Adrenal gland (tissue), 12 donors: ENCODE data around the gene MYBBP1A. TPM values are rescaled to one million over a fixed set of nuclear protein-coding genes. Genes with fewer than 3 reads are reported as not detected.

ENCODE experiments used
- DNase-seq, 7 donors: peaks; one replicate each; pipeline ENCODE4 v3.0.0-alpha.2; 2019 to 2020
- H3K27ac ChIP-seq, 5 donors: fragments of 200-600 bp; sonication (generic) in 4 of 5; 1 replicate in 3 of 5; 2 replicates in 2 of 5; pipeline versions ENCODE4 v1.5.1 to v1.8.0; 2016 to 2020; ENCODE audit warnings: mild to moderate bottlenecking in 1 of 5
- H3K27me3 ChIP-seq: fragments of 200-600 bp; 2 replicates; pipeline ENCODE4 v1.8.0; 2021
- H3K36me3 ChIP-seq, 2 donors: fragments of 200-600 bp; replicated peaks in 1 of 2; 1 replicate in 1 of 2; 2 replicates in 1 of 2; pipeline versions ENCODE4 v1.5.1 to v1.8.0; 2018 to 2022
- H3K4me1 ChIP-seq, 2 donors: fragments of 200-600 bp; replicated peaks in 1 of 2; 1 replicate in 1 of 2; 2 replicates in 1 of 2; pipeline versions ENCODE4 v1.5.1 to v1.8.0; 2018 to 2021
- H3K4me3 ChIP-seq, 4 donors: fragments of 200-600 bp; sonication (generic) in 3 of 4; one replicate each; pipeline ENCODE4 v1.5.1; 2016 to 2018
- H3K9me3 ChIP-seq, 3 donors: fragments of 200-600 bp; sonication (generic) in 1 of 3; replicated peaks in 1 of 3; 1 replicate in 2 of 3; 2 replicates in 1 of 3; pipeline versions ENCODE4 v1.5.1 to v1.8.0; 2016 to 2021
- CTCF ChIP-seq, 6 experiments: fragments of 450-650 bp in 4 of 6; fragments of 200-600 bp in 2 of 6; sonication (generic) in 1 of 6; IDR thresholded peaks; 1 replicate in 5 of 6; 2 replicates in 1 of 6; pipeline versions ENCODE4 v1.5.1 to v1.8.0; 2016 to 2021; ENCODE audit warnings: antibody characterized with exemption in 6 of 6, mild to moderate bottlenecking in 2 of 6, moderate library complexity in 1 of 6
- POLR2A ChIP-seq, 2 donors: fragments of 450-650 bp; IDR thresholded peaks; one replicate each; pipeline ENCODE4 v1.6.1; 2017; ENCODE audit warnings: antibody characterized with exemption in 2 of 2, mild to moderate bottlenecking in 2 of 2, moderate library complexity in 1 of 2
- WGBS, 4 donors: extraction: QIAGEN DNeasy Blood & Tissue Kit in 2 of 4; methylation state at CpG; one replicate each; pipeline versions ENCODE4 v1.1.5 to v1.1.7; 2013 to 2017; 5-methylcytosine and 5-hydroxymethylcytosine counted together
- intact Hi-C, 2 donors: fragments of 100-400 bp; cut with DNase I; formaldehyde crosslinking; loops; one replicate each; pipeline versions ENCODE4 v1.14.1 to v1.15.0; 2022 to 2023
- polyA plus RNA-seq, 3 donors: library from polyadenylated mRNA; stranded (reverse); fragments of 200-250 nt in 2 of 3; fragments of 350-450 nt in 1 of 3; fragmentation: Illumina TruSeq in 1 of 3; extraction: RNeasy Lipid Tissue Mini Kit (QIAGEN cat#74804) in 1 of 3; gene quantifications; one replicate each; pipeline ENCODE4 v1.2.3, GENCODE V29; 2013 to 2014
- total RNA-seq, 9 donors: library from RNA; depleted of rRNA in 4 of 9; stranded (reverse); fragments of >200 nt in 4 of 9; fragments of 120-200 nt in 1 of 9; fragmentation: NEBNext Ultra II Directional in 1 of 9; extraction: Animal tissue kit (Norgen Biotek cat#: 25700) in 1 of 9; gene quantifications; one replicate each; pipeline versions ENCODE4 v1.1.0 to v1.2.4, GENCODE V29; 2013 to 2023
- donor health status: healthy with polysubstance abuse.
- donor health status: Bipolar disorder and iron deficiency.
- donor health status: DM: yes; HTN: yes; CAD: no.
- donor health status: DM: no; HTN: no; CAD: no.
- donor health status: DM: no; HTN: no; CAD: no.
- donor health status: DM: yes; HTN: yes; CAD: no.

Gene MYBBP1A
- total and polyA plus RNA-seq, 12 donors: 17.9 to 65.5 (median 42.4) TPM

GRCh38 chr17:4594406-4594805, 39.2 kb upstream of the MYBBP1A start:
- Histone ChIP-seq H3K36me3 (no peaks in the 10 kb centered on the region), H3K27ac (no peak overlapping the region), H3K27me3 (no peaks in the 10 kb centered on the region), H3K4me1 (peaks cover 0 to 1% of the 10 kb centered on the region in 2 donors), H3K9me3 (no peaks in the 10 kb centered on the region), H3K4me3 (no peak overlapping the region)
- WGBS, 4 donors: 90 to 95% (median 91%) methylated on average over 7 of the region's 7 CpGs
- no peak for DNase-seq
- intact Hi-C loops: no loop called here
- TF ChIP-seq POLR2A (IDR thresholded peaks at IDR 0.05) (no peak), CTCF (IDR thresholded peaks at IDR 0.05) (no peak)

GRCh38 chr17:4593021-4593421, 37.8 kb upstream of the MYBBP1A start:
- intact Hi-C loops: no loop called here
- no peak for DNase-seq
- Histone ChIP-seq H3K27ac (no peak overlapping the region), H3K4me1 (no peaks in the 10 kb centered on the region), H3K9me3 (no peaks in the 10 kb centered on the region), H3K36me3 (no peaks in the 10 kb centered on the region), H3K4me3 (no peak overlapping the region), H3K27me3 (no peaks in the 10 kb centered on the region)
- TF ChIP-seq CTCF (IDR thresholded peaks at IDR 0.05) (no peak), POLR2A (IDR thresholded peaks at IDR 0.05) (no peak)
- WGBS, 4 donors: 49 to 88% (median 80%) methylated on average over 3 to 14 of the region's 14 CpGs

GRCh38 chr17:4592240-4593005, 37.2 kb upstream of the MYBBP1A start:
- intact Hi-C loops: no loop called here
- H3K4me3 ChIP-seq: no peak overlapping the region
- H3K9me3 ChIP-seq: no peaks in the 10 kb centered on the region
- no peaks in the 10 kb centered on the region for H3K4me1 ChIP-seq
- DNase-seq: no peak
- H3K27ac ChIP-seq: no peak overlapping the region
- no peaks in the 10 kb centered on the region for H3K36me3 ChIP-seq
- 62 to 84% (median 80%) methylated on average over 11 of the region's 11 CpGs for WGBS, 4 donors
- TF ChIP-seq CTCF (IDR thresholded peaks at IDR 0.05) (no peak), POLR2A (IDR thresholded peaks at IDR 0.05) (no peak)
- no peaks in the 10 kb centered on the region for H3K27me3 ChIP-seq

- 55 to 79% (median 64%) methylated on average over 4 to 12 of the region's 12 CpGs for WGBS, 4 donors
- no peaks in the 10 kb centered on the region for H3K27me3 ChIP-seq
- no peak overlapping the region for H3K4me3 ChIP-seq
- H3K4me1 ChIP-seq: no peaks in the 10 kb centered on the region
- H3K36me3 ChIP-seq: no peaks in the 10 kb centered on the region
- no peaks in the 10 kb centered on the region for H3K9me3 ChIP-seq
- H3K27ac ChIP-seq: no peak overlapping the region
- peak in 1 of 7 donors; percentile 15 for DNase-seq
- intact Hi-C loops: no loop called here
- no peak for TF ChIP-seq CTCF (IDR thresholded peaks at IDR 0.05)
- no peak for TF ChIP-seq POLR2A (IDR thresholded peaks at IDR 0.05)
Observed at GRCh38 chr17:4591529-4591928, 36.3 kb upstream of the MYBBP1A start.
